ENCODE data around the gene CRYBB2. TPM values are rescaled to one million over a fixed set of nuclear protein-coding genes. Genes with fewer than 3 reads are reported as not detected.

CRYBB2 gene
- total RNA-seq, 1 experiment from 2014 or later = not detected

- Histone ChIP-seq H4K91ac (ENCODE audit: insufficient read length, low read depth, low read length) (no peak overlapping the region), H3K56ac (ENCODE audit: insufficient read length, low read depth, low read length) (no peak overlapping the region), H3K14ac (ENCODE audit: insufficient read depth, low read length) (no peak overlapping the region), H2AK5ac (ENCODE audit: insufficient read length, low read length) (no peak overlapping the region), H3K23me2 (ENCODE audit: insufficient read length, low read depth, low read length, poor library complexity, severe bottlenecking) (no peaks in the 10 kb centered on the region), H3K27me3 (ENCODE audit: insufficient read depth, low read length) (no peaks in the 10 kb centered on the region), H2BK15ac (ENCODE audit: low read depth, low read length) (no peak overlapping the region), H3K9ac (ENCODE audit: extremely low read depth, insufficient read length, low read length) (no peak overlapping the region), H2BK120ac (ENCODE audit: low read depth, low read length, poor library complexity, severe bottlenecking) (no peak overlapping the region), H3K9me3 (ENCODE audit: control insufficient read depth, low read depth, low read length) (no peaks in the 10 kb centered on the region), H3K23ac (ENCODE audit: insufficient read length, low read depth, low read length) (no peak overlapping the region), H3K79me2 (ENCODE audit: insufficient read depth, low read length) (no peaks in the 10 kb centered on the region), H3K79me1 (ENCODE audit: insufficient read depth, low read depth, low read length, poor library complexity, severe bottlenecking) (no peaks in the 10 kb centered on the region), H2AFZ (ENCODE audit: low read length) (no peak overlapping the region), H2BK5ac (ENCODE audit: insufficient read length, low read length) (no peak overlapping the region), H4K5ac (ENCODE audit: insufficient read length, low read depth, low read length) (no peak overlapping the region), H3K4me1 (ENCODE audit: insufficient read depth, low read length) (no peaks in the 10 kb centered on the region), H3K18ac (ENCODE audit: insufficient read length, low read depth, low read length) (no peak overlapping the region), H3K4me2 (ENCODE audit: insufficient read depth, insufficient read length, low read length) (no peak overlapping the region), H4K20me1 (ENCODE audit: control insufficient read depth, insufficient read depth, insufficient read length) (no peaks in the 10 kb centered on the region), H3K4ac (ENCODE audit: low read depth, low read length) (no peak overlapping the region), H3K27ac (ENCODE audit: insufficient read length, low read depth, low read length) (no peak overlapping the region), H2BK20ac (ENCODE audit: low read depth, low read length, poor library complexity, severe bottlenecking) (no peak overlapping the region), H3T11ph (ENCODE audit: low read length) (no peak overlapping the region), H4K8ac (replicated peaks; ENCODE audit: insufficient read length, low read depth, low read length) (no peak overlapping the region), H2BK12ac (ENCODE audit: insufficient read length, low read depth, low read length) (no peak overlapping the region)
- Mint-ChIP-seq H3K36me3 (ENCODE audit: insufficient read depth in 1 of 3, low read depth in 3 of 3) (peaks cover 5 to 9% (median 5%) of the 10 kb centered on the region in 3 experiments; a peak in 6 of 7 replicates), H3K9me3 (peaks cover 15 to 16% of the 10 kb centered on the region in 2 experiments; a peak in 4 of 5 replicates), H3K4me3 (no peak overlapping the region), H3K4me1 (no peaks in the 10 kb centered on the region; a peak in 1 of 4 replicates), H3K27me3 (ENCODE audit: low read depth) (peaks cover 16% of the 10 kb centered on the region), H3K27ac (peak overlapping the region in 1 of 3 experiments; percentile 37; a peak in 1 of 7 replicates)
- WGBS (ENCODE audit: extremely low coverage, insufficient read length, low lambda C conversion rate) = no CpG with 5 or more reads among the region's 3 CpGs
- no peak for TF ChIP-seq CTCF (conservative IDR thresholded peaks at IDR 0.05)
- DNase-seq = no peak
Observed at GRCh38 chr22:25213221-25213620, 6.2 kb upstream of the CRYBB2 start.

Data from H9 (cell line).